HCT116 (cell line): Measurements from ENCODE around the gene GJA10. TPM values are rescaled to one million over a fixed set of nuclear protein-coding genes. Genes with fewer than 3 reads are reported as not detected.

ENCODE experiments used
- ATAC-seq: fragments of 200-7000 bp; cut with Tn5 transposase; 2 replicates; pipeline ENCODE4 v1.9.1; 2020; ENCODE audit warnings: mild to moderate bottlenecking, moderate library complexity
- BruUV-seq: library from RNA; stranded (reverse); fragments of 400-500 nt; replicated peaks from 2 replicates; lab custom pipeline; 2021; lab: Mats Ljungman, UMichigan
- CTCF ChIA-PET: fragments of 300-600 bp; sonication (Branson Sonifier 250); formaldehyde crosslinking; loops from one replicate; lab custom pipeline; 2021; ENCODE audit warnings: antibody characterized with exemption; lab: Charles Lee
- POLR2A ChIA-PET: fragments of 300-600, 350-600 bp; sonication (Branson Sonifier 250); formaldehyde crosslinking; loops from one replicate; lab custom pipeline; 2021; ENCODE audit warnings: antibody characterized with exemption; lab: Charles Lee
- RAD21 ChIA-PET, 2 experiments: fragments of 300-600 bp; sonication (Branson Sonifier 250); formaldehyde crosslinking; loops; one replicate each; lab custom pipeline; 2023; ENCODE audit warnings: low total read pairs in 2 of 2; ENCODE audit not compliant: uncharacterized antibody in 2 of 2, unreplicated experiment in 2 of 2, low non-redundant PET in 1 of 2; lab: Charles Lee
- DNase-seq: peaks from one replicate; pipeline ENCODE4 v3.0.0-alpha.2; 2010; ENCODE audit warnings: low read depth, low spot score
- H2AFZ ChIP-seq: fragments of 200-600 bp; shearing (Covaris generic), sonication (generic); 2 replicates; pipeline ENCODE4 v1.6.1; 2017; ENCODE audit warnings: low read depth, mixed run types, mixed read lengths, antibody characterized with exemption, low read length; ENCODE audit not compliant: poor library complexity, severe bottlenecking
- H3K27ac ChIP-seq: 2 replicates; pipeline ENCODE4 v1.5.1; 2012; ENCODE audit warnings: low read depth, low read length
- H3K27me3 ChIP-seq: fragments of 200-600 bp; sonication (generic); 2 replicates; pipeline ENCODE4 v1.6.1; 2016; ENCODE audit warnings: mixed run types, low read length, mixed read lengths; ENCODE audit not compliant: insufficient read depth
- H3K36me3 ChIP-seq, 2 experiments: fragments of 200-500 bp in 1 of 2; fragments of 200-600 bp in 1 of 2; sonication (Bioruptor generic) in 1 of 2; sonication (generic) in 1 of 2; 2 replicates each; pipeline versions ENCODE4 v1.5.1 to v1.6.1; 2014 to 2016; ENCODE audit warnings: low read length in 2 of 2, inconsistent platforms in 1 of 2, mixed read lengths in 1 of 2, mixed run types in 1 of 2; ENCODE audit not compliant: insufficient read depth in 2 of 2, control insufficient read depth in 1 of 2
- H3K4me1 ChIP-seq, 2 experiments: fragments of 200-600 bp in 1 of 2; sonication (generic) in 1 of 2; 2 replicates each; pipeline versions ENCODE4 v1.5.1 to v1.6.1; 2012 to 2017; ENCODE audit warnings: low read length in 2 of 2, inconsistent platforms in 1 of 2, mild to moderate bottlenecking in 1 of 2, mixed read lengths in 1 of 2, mixed run types in 1 of 2, moderate library complexity in 1 of 2; ENCODE audit not compliant: insufficient read depth in 2 of 2, control insufficient read depth in 1 of 2
- H3K4me2 ChIP-seq: fragments of 200-600 bp; sonication (generic); 2 replicates; pipeline ENCODE4 v1.6.1; 2017; ENCODE audit warnings: mixed run types, low read length, mixed read lengths
- H3K4me3 ChIP-seq, 2 experiments: fragments of 200-600 bp in 1 of 2; sonication (generic) in 1 of 2; replicated peaks in 1 of 2; 2 replicates each; pipeline ENCODE4 v1.5.1; 2011 to 2016; ENCODE audit warnings: low read length in 2 of 2, control low read depth in 1 of 2, low read depth in 1 of 2, mild to moderate bottlenecking in 1 of 2, mixed read lengths in 1 of 2, mixed run types in 1 of 2
- H3K79me2 ChIP-seq: fragments of 200-600 bp; sonication (generic); 2 replicates; pipeline ENCODE4 v1.6.1; 2017; ENCODE audit warnings: mild to moderate bottlenecking, mixed run types, low read length, moderate library complexity, mixed read lengths; ENCODE audit not compliant: insufficient read depth
- H3K9ac ChIP-seq: fragments of 200-600 bp; sonication (generic); 2 replicates; pipeline ENCODE4 v1.6.1; 2016; ENCODE audit warnings: low read length, mixed read lengths
- H3K9me2 ChIP-seq: fragments of 200-600 bp; sonication (generic), shearing (Covaris generic); 2 replicates; pipeline ENCODE4 v1.6.1; 2017; ENCODE audit warnings: mixed run types, mild to moderate bottlenecking, moderate library complexity; ENCODE audit not compliant: insufficient read depth
- H3K9me3 ChIP-seq, 2 experiments: fragments of 200-500 bp in 1 of 2; fragments of 200-600 bp in 1 of 2; sonication (Bioruptor generic) in 1 of 2; sonication (generic) in 1 of 2; 2 replicates each; pipeline ENCODE4 v1.6.1; 2014 to 2017; ENCODE audit warnings: low read length in 2 of 2, mixed read lengths in 2 of 2, inconsistent platforms in 1 of 2, low read depth in 1 of 2, mild to moderate bottlenecking in 1 of 2, mixed run types in 1 of 2, moderate library complexity in 1 of 2; ENCODE audit not compliant: control insufficient read depth in 1 of 2, insufficient read depth in 1 of 2
- H4K20me1 ChIP-seq: fragments of 200-600 bp; sonication (generic), shearing (Covaris generic); 2 replicates; pipeline ENCODE4 v1.6.1; 2017; ENCODE audit warnings: mixed run types, mild to moderate bottlenecking, moderate library complexity; ENCODE audit not compliant: insufficient read depth
- CTCF ChIP-seq, 3 experiments: fragments of 200-600 bp in 1 of 3; sonication (generic) in 1 of 3; IDR thresholded peaks in 2 of 3; conservative IDR thresholded peaks in 1 of 3; 2 replicates each; pipeline ENCODE4 v1.5.1; 2012 to 2017; ENCODE audit warnings: low read depth in 2 of 3, low read length in 2 of 3, antibody characterized with exemption in 1 of 3, borderline replicate concordance in 1 of 3, control low read depth in 1 of 3, mild to moderate bottlenecking in 1 of 3, mixed read lengths in 1 of 3, mixed run types in 1 of 3, moderate library complexity in 1 of 3; ENCODE audit not compliant: insufficient read depth in 1 of 3
- EGR1 ChIP-seq: IDR thresholded peaks from 2 replicates; pipeline ENCODE4 v1.6.1; 2012; ENCODE audit warnings: low read depth
- ELF1 ChIP-seq: IDR thresholded peaks from 2 replicates; pipeline ENCODE4 v1.6.1; 2012; ENCODE audit warnings: low read depth, borderline replicate concordance
- EZH2 ChIP-seq: fragments of 200-600 bp; sonication (generic); IDR thresholded peaks from 2 replicates; pipeline ENCODE4 v1.6.1; 2017; ENCODE audit warnings: antibody characterized with exemption, mixed run types
- MAX ChIP-seq: IDR thresholded peaks from 2 replicates; pipeline ENCODE4 v1.6.1; 2012
- REST ChIP-seq: IDR thresholded peaks from 2 replicates; pipeline ENCODE4 v1.6.1; 2012; ENCODE audit warnings: low read depth
- SIN3A ChIP-seq: IDR thresholded peaks from 2 replicates; pipeline ENCODE4 v1.6.1; 2012; ENCODE audit warnings: low read depth
- SP1 ChIP-seq: IDR thresholded peaks from 2 replicates; pipeline ENCODE4 v1.6.1; 2012; ENCODE audit warnings: low read depth
- TCF7L2 ChIP-seq: IDR thresholded peaks from 2 replicates; pipeline ENCODE4 v1.7.0; 2011; ENCODE audit warnings: borderline replicate concordance, inconsistent platforms; ENCODE audit not compliant: insufficient read depth, insufficient read length; ENCODE audit errors: extremely low read depth
- ZBTB33 ChIP-seq: IDR thresholded peaks from 2 replicates; pipeline ENCODE4 v1.6.1; 2011; ENCODE audit warnings: mild to moderate bottlenecking, low read length, moderate library complexity; ENCODE audit not compliant: insufficient replicate concordance; ENCODE audit errors: extremely low read depth
- ZFX ChIP-seq: fragments of 450-650 bp; IDR thresholded peaks from 2 replicates; pipeline ENCODE4 v1.6.1; 2017
- ZNF274 ChIP-seq: fragments of 200-500 bp; sonication (Bioruptor generic); IDR thresholded peaks from 2 replicates; pipeline ENCODE4 v1.6.1; 2014; ENCODE audit warnings: mild to moderate bottlenecking, low read depth, low read length, inconsistent platforms
- intact Hi-C: fragments of 100-400 bp; cut with micrococcal nuclease; formaldehyde crosslinking; loops from 2 replicates; pipeline ENCODE4 v1.10.0; 2022
- total RNA-seq: library from RNA; stranded (reverse); gene quantifications from one replicate; pipeline ENCODE4 v1.2.1, GENCODE V29; 2021; ENCODE audit not compliant: unreplicated experiment

The GJA10 gene
- total RNA-seq, 1 experiment from 2014 or later = not detected

DNA sequence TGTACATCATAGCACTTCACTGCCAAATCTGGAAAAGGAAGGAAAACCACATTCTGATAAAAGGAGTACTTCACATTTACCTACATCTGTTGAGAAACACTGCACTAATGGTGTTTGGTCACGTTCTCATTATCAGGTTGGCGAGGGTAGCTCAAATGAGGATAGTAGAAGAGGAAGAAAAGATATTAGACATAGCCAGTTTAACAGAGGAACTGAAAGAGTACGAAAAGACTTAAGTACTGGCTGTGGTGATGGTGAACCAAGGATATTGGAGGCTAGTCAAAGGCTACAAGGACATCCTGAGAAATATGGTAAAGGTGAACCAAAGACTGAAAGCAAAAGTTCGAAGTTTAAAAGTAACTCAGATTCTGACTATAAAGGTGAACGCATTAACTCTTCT lies 32.0 kb upstream of the GJA10 start:
- H3K4me2 ChIP-seq = no peak overlapping the region
- no TSS peak for BruUV-seq
- no peaks in the 10 kb centered on the region for H3K27me3 ChIP-seq
- POLR2A ChIA-PET = no interaction called here
- H3K4me3 ChIP-seq = no peak overlapping the region
- peaks cover 35 to 48% of the 10 kb centered on the region in 2 experiments; a peak in 3 of 4 replicates for H3K36me3 ChIP-seq
- intact Hi-C loops = no loop called here
- H3K9me2 ChIP-seq = no peaks in the 10 kb centered on the region
- H2AFZ ChIP-seq = no peak overlapping the region
- H4K20me1 ChIP-seq = no peaks in the 10 kb centered on the region; the same call in 1 of the 2 replicates
- no peaks in the 10 kb centered on the region; a peak in 1 of 4 replicates for H3K9me3 ChIP-seq
- no peak for ATAC-seq
- no peak for TF ChIP-seq REST
- no peak for TF ChIP-seq CTCF (IDR thresholded peaks at IDR 0.05 in 2 of 3, conservative IDR thresholded peaks at IDR 0.05 in 1 of 3; ENCODE audit: borderline replicate concordance in 1 of 3, insufficient read depth in 1 of 3, low read depth in 2 of 3, low read length in 2 of 3)
- no peak for TF ChIP-seq EZH2
- no peak for TF ChIP-seq EGR1
- TF ChIP-seq SIN3A = no peak
- no peak for TF ChIP-seq ZNF274
- TF ChIP-seq ELF1 = no peak
- no peak for TF ChIP-seq SP1
- no peak for TF ChIP-seq TCF7L2
- no peak for TF ChIP-seq MAX
- TF ChIP-seq ZFX = no peak
- no peak for TF ChIP-seq ZBTB33
- no peak overlapping the region for H3K9ac ChIP-seq
- H3K79me2 ChIP-seq = no peaks in the 10 kb centered on the region
- no peak overlapping the region for H3K27ac ChIP-seq
- RAD21 ChIA-PET = no interaction called here
- CTCF ChIA-PET = no interaction called here
- no peaks in the 10 kb centered on the region for H3K4me1 ChIP-seq
- DNase-seq = no peak
